Measurements from ENCODE around the gene WFDC2. TPM values are rescaled to one million over a fixed set of nuclear protein-coding genes. Genes with fewer than 3 reads are reported as not detected.

WFDC2 gene
- total and polyA plus RNA-seq, 2 experiments from 2014 or later, result 12.6 to 99.1 TPM

DNA sequence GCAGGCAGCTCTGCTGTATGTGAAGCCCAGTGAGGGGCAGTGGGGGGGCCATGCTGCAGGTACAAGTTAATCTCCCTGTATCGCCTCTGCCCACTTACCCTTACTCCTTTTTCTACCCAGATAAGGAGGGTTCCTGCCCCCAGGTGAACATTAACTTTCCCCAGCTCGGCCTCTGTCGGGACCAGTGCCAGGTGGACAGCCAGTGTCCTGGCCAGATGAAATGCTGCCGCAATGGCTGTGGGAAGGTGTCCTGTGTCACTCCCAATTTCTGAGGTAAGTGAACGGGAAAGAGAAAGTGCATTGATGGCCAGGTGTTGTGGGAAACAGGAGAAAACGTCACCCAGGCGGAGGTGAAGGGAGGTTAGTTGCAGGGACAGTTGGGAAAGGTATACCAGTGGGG, 10.3 kb downstream of the WFDC2 start:
- no peaks in the 10 kb centered on the region for H4K20me1 ChIP-seq (ENCODE audit: insufficient read depth, poor library complexity, severe bottlenecking)
- H3K4me2 ChIP-seq, result no peak overlapping the region
- no peaks in the 10 kb centered on the region for H3K4me1 ChIP-seq (ENCODE audit: insufficient read depth)
- no peak for DNase-seq (ENCODE audit: low spot score)
- H3K9me3 ChIP-seq (ENCODE audit: low read depth), result no peaks in the 10 kb centered on the region
- H3K27ac ChIP-seq, result no peak overlapping the region
- H2AFZ ChIP-seq, result no peak overlapping the region
- no peak overlapping the region for H3K4me3 ChIP-seq
- no peaks in the 10 kb centered on the region for H3K9me2 ChIP-seq (replicated peaks; ENCODE audit: insufficient read depth)
- no peak for TF ChIP-seq EZH2phosphoT487 (IDR thresholded peaks at IDR 0.05; ENCODE audit: low read depth, severe bottlenecking, unreplicated experiment)
- TF ChIP-seq, protein P1, sequence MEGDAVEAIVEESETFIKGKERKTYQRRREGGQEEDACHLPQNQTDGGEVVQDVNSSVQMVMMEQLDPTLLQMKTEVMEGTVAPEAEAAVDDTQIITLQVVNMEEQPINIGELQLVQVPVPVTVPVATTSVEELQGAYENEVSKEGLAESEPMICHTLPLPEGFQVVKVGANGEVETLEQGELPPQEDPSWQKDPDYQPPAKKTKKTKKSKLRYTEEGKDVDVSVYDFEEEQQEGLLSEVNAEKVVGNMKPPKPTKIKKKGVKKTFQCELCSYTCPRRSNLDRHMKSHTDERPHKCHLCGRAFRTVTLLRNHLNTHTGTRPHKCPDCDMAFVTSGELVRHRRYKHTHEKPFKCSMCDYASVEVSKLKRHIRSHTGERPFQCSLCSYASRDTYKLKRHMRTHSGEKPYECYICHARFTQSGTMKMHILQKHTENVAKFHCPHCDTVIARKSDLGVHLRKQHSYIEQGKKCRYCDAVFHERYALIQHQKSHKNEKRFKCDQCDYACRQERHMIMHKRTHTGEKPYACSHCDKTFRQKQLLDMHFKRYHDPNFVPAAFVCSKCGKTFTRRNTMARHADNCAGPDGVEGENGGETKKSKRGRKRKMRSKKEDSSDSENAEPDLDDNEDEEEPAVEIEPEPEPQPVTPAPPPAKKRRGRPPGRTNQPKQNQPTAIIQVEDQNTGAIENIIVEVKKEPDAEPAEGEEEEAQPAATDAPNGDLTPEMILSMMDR (IDR thresholded peaks at IDR 0.05; ENCODE audit: poor library complexity), result no peak
- H3K79me2 ChIP-seq, result no peaks in the 10 kb centered on the region
- no peaks in the 10 kb centered on the region for H3K36me3 ChIP-seq (replicated peaks; ENCODE audit: insufficient read depth, low read depth)
- 87% methylated on average over 7 of the region's 7 CpGs for WGBS (ENCODE audit: low lambda C conversion rate, missing lambda C conversion rate)
- peaks cover 4% of the 10 kb centered on the region for H3K27me3 ChIP-seq

DNA sequence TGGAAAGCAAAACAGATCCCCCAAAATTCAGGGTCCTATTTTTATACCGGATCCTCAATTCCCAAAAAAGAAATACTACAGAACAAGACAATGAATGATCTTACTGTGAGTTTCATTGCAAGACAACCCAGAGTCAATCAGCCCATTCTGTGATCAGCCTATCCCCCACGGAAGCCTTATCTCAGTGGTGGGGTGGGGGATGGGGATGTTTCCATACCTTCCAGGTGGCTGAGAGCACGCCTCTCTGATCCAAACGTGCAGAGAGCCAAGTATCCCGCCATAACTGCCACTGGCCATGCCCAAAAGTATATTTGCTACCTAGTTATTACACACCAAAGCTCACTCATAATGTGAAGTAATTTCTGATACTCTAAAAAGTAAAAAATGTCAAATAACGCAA, 15.1 kb downstream of the WFDC2 start:
- H2AFZ ChIP-seq, result no peak overlapping the region
- no peak overlapping the region for H3K27ac ChIP-seq
- WGBS (ENCODE audit: low lambda C conversion rate, missing lambda C conversion rate), result 47% methylated on average over 6 of the region's 6 CpGs
- DNase-seq (ENCODE audit: low spot score), result no peak
- H3K36me3 ChIP-seq (replicated peaks; ENCODE audit: insufficient read depth, low read depth), result no peaks in the 10 kb centered on the region
- no peaks in the 10 kb centered on the region for H4K20me1 ChIP-seq (ENCODE audit: insufficient read depth, poor library complexity, severe bottlenecking)
- no peak overlapping the region for H3K4me2 ChIP-seq
- H3K4me3 ChIP-seq, result no peak overlapping the region
- peaks cover 4% of the 10 kb centered on the region for H3K27me3 ChIP-seq
- H3K9me3 ChIP-seq (ENCODE audit: low read depth), result no peaks in the 10 kb centered on the region
- no peaks in the 10 kb centered on the region for H3K9me2 ChIP-seq (replicated peaks; ENCODE audit: insufficient read depth)
- no peaks in the 10 kb centered on the region for H3K4me1 ChIP-seq (ENCODE audit: insufficient read depth)
- H3K79me2 ChIP-seq, result no peaks in the 10 kb centered on the region
- TF ChIP-seq, protein P1 (IDR thresholded peaks at IDR 0.05; ENCODE audit: poor library complexity), result no peak
- TF ChIP-seq EZH2phosphoT487 (IDR thresholded peaks at IDR 0.05; ENCODE audit: low read depth, severe bottlenecking, unreplicated experiment) (no peak), EZH2 (IDR thresholded peaks at IDR 0.05; ENCODE audit: borderline replicate concordance) (no peak)

DNA sequence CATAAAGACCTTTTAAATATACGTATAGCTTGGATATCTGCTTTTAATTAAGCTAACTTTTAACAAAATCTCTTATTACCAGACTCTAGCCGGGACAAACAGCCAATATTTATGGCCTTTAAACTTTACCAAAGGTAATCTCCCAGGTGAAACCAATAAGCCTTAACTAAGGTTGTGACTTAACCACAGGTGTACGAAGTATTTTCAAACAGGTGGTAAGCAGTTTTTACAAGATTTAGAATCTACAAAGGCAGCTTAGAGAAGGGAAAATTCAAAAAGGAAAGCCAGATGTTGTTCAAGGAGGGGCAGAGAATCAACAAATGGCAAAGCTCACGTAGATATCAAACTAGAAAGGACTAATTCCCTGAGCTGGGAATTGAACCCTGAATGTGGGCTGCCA, 15.8 kb downstream of the WFDC2 start:
- 56% methylated on average over 4 of the region's 4 CpGs for WGBS (ENCODE audit: low lambda C conversion rate, missing lambda C conversion rate)
- no peak overlapping the region for H3K27ac ChIP-seq
- no peaks in the 10 kb centered on the region for H3K9me3 ChIP-seq (ENCODE audit: low read depth)
- no peak for DNase-seq (ENCODE audit: low spot score)
- H4K20me1 ChIP-seq (ENCODE audit: insufficient read depth, poor library complexity, severe bottlenecking), result no peaks in the 10 kb centered on the region
- no peaks in the 10 kb centered on the region for H3K36me3 ChIP-seq (replicated peaks; ENCODE audit: insufficient read depth, low read depth)
- TF ChIP-seq, protein P1 (IDR thresholded peaks at IDR 0.05; ENCODE audit: poor library complexity), result no peak
- TF ChIP-seq EZH2phosphoT487 (IDR thresholded peaks at IDR 0.05; ENCODE audit: low read depth, severe bottlenecking, unreplicated experiment), result no peak
- TF ChIP-seq EZH2 (IDR thresholded peaks at IDR 0.05; ENCODE audit: borderline replicate concordance), result no peak
- H3K4me2 ChIP-seq, result no peak overlapping the region
- H3K4me1 ChIP-seq (ENCODE audit: insufficient read depth), result no peaks in the 10 kb centered on the region
- no peak overlapping the region for H2AFZ ChIP-seq
- peaks cover 4% of the 10 kb centered on the region for H3K27me3 ChIP-seq
- no peak overlapping the region for H3K4me3 ChIP-seq
- H3K9me2 ChIP-seq (replicated peaks; ENCODE audit: insufficient read depth), result no peaks in the 10 kb centered on the region
- no peaks in the 10 kb centered on the region for H3K79me2 ChIP-seq

DNA sequence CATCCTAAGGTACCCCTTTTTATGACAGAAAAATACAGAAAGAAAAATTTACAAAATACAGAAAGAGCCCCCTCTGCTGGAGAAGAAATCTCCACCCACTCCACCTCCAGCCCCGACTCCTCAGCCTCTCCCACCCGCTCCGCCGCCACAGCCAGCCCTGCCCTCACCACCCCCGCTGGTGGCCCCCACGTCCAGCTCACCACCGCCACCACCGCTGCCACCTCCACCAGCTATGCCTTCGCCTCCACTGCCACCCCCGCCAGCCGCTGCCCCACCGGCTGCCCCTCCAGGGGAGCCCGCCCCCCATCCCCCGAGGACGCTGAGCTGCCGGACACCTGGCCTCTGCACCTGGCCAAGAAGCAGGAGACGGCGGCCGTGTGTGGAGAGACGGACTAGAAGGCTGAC, 17.7 kb downstream of the WFDC2 start:
- Histone ChIP-seq H3K4me1 (ENCODE audit: insufficient read depth) (no peaks in the 10 kb centered on the region), H3K9me3 (ENCODE audit: low read depth) (no peaks in the 10 kb centered on the region), H3K27me3 (peaks cover 4% of the 10 kb centered on the region), H3K27ac (no peak overlapping the region), H3K9me2 (replicated peaks; ENCODE audit: insufficient read depth) (no peaks in the 10 kb centered on the region), H3K79me2 (no peaks in the 10 kb centered on the region), H3K4me3 (no peak overlapping the region), H3K36me3 (replicated peaks; ENCODE audit: insufficient read depth, low read depth) (no peaks in the 10 kb centered on the region), H3K4me2 (no peak overlapping the region), H2AFZ (no peak overlapping the region), H4K20me1 (ENCODE audit: insufficient read depth, poor library complexity, severe bottlenecking) (no peaks in the 10 kb centered on the region)
- WGBS (ENCODE audit: low lambda C conversion rate, missing lambda C conversion rate), result 33% methylated on average over 9 of the region's 20 CpGs
- DNase-seq (ENCODE audit: low spot score), result no peak
- TF ChIP-seq, protein P1 (IDR thresholded peaks at IDR 0.05; ENCODE audit: poor library complexity), result peak; percentile 39
- TF ChIP-seq EZH2phosphoT487 (IDR thresholded peaks at IDR 0.05; ENCODE audit: low read depth, severe bottlenecking, unreplicated experiment), result no peak

Measured in hepatocyte (in vitro differentiated cells).